Uterus (tissue), 2 donors: ENCODE data around the gene MUC5B.

Experiments used
- POLR2A ChIP-seq, 2 donors: fragments of 450-650 bp; IDR thresholded peaks; one replicate each; pipeline ENCODE4 v1.6.1; 2016; ENCODE audit warnings: antibody characterized with exemption in 2 of 2, mild to moderate bottlenecking in 1 of 2, moderate library complexity in 1 of 2
- TF ChIP-seq, protein P1 (sequence below), 4 experiments: fragments of 200-600 bp in 2 of 4; fragments of 450-650 bp in 2 of 4; sonication (generic) in 2 of 4; IDR thresholded peaks; one replicate each; pipeline ENCODE4 v1.5.1; 2016 to 2019; ENCODE audit warnings: antibody characterized with exemption in 4 of 4, mild to moderate bottlenecking in 2 of 4, moderate library complexity in 1 of 4

- TF ChIP-seq, protein P1, sequence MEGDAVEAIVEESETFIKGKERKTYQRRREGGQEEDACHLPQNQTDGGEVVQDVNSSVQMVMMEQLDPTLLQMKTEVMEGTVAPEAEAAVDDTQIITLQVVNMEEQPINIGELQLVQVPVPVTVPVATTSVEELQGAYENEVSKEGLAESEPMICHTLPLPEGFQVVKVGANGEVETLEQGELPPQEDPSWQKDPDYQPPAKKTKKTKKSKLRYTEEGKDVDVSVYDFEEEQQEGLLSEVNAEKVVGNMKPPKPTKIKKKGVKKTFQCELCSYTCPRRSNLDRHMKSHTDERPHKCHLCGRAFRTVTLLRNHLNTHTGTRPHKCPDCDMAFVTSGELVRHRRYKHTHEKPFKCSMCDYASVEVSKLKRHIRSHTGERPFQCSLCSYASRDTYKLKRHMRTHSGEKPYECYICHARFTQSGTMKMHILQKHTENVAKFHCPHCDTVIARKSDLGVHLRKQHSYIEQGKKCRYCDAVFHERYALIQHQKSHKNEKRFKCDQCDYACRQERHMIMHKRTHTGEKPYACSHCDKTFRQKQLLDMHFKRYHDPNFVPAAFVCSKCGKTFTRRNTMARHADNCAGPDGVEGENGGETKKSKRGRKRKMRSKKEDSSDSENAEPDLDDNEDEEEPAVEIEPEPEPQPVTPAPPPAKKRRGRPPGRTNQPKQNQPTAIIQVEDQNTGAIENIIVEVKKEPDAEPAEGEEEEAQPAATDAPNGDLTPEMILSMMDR (IDR thresholded peaks at IDR 0.05): no peak
- no peak for TF ChIP-seq POLR2A (IDR thresholded peaks at IDR 0.05)
Measured at GRCh38 chr11:1235306-1235900, 12.5 kb downstream of the MUC5B start.
